GM19238 (cell line): ENCODE data around the gene SPG21.
"Not testable (repeated sequence)": the region's sequence is repeated elsewhere in the genome, so short reads cannot be mapped to it uniquely, and the experiment has no call there.

Experiments
- DNase-seq: peaks from one replicate; pipeline ENCODE4 v3.0.0; 2011; ENCODE audit warnings: low spot score; ENCODE audit not compliant: insufficient read length

SPG21 gene, protein sequence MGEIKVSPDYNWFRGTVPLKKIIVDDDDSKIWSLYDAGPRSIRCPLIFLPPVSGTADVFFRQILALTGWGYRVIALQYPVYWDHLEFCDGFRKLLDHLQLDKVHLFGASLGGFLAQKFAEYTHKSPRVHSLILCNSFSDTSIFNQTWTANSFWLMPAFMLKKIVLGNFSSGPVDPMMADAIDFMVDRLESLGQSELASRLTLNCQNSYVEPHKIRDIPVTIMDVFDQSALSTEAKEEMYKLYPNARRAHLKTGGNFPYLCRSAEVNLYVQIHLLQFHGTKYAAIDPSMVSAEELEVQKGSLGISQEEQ

DNA sequence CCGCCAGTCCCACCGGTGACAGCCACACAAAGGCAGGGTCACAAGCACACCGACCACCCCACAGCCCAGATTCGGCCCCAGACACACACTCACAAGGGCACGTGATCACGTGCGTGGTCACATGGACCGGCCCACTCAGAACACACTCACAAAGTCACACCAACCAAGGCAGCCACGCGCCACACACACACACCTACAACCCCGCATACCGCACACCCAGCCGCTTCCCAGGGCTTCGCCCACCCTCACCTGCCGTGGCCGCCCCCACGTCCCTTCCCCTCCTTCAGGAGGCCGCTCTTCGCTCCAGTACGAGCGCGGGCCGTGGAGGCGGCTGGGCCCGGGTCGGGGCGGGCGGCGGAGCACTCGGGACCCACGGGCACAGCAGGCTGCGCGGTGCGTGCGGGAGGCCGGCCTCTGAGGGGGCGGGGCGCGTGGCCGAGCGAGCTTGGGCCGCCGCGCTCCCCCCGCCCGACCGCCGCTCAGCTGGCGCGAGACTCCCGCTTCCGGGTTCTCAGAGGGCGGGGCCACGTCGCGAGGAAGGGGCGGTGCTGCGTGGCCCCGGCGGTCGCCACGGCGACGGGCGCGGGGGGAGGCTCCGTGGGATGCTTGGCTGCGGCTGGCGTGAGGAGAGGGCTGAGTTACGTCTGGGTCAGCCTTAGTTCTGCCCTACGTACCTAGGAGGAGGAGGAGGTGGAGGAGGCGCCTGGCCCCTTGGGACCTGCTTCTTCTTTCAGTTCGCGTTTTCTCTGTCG lies at the start of gene SPG21:
TSS of gene SPG21 (minus strand) at position 499 of the 752 bp plus-strand sequence. CDS start 6,345 bp downstream, outside the sequence.
- DNase-seq = peak; percentile 88

DNA sequence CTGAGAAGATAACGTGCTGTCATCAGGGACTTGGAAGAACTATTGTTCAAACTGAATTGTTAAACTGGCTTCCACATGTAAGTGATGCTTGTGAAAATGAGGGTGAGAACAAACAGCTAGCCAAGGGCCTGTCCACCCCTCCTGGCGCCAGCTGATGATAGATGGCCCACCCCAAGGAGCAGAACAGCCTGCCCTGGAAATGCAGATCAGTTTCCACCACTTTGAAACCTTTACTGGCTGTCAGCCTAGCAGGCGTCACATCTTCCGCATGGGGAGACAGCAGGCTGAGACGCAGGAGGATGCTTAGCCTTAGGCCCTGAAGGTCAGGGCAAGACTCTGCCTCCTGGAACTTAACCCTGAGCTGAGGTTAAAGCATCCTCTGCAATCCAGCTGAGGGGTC lies 49.1 kb upstream of the SPG21 start:
- no peak for DNase-seq

DNA sequence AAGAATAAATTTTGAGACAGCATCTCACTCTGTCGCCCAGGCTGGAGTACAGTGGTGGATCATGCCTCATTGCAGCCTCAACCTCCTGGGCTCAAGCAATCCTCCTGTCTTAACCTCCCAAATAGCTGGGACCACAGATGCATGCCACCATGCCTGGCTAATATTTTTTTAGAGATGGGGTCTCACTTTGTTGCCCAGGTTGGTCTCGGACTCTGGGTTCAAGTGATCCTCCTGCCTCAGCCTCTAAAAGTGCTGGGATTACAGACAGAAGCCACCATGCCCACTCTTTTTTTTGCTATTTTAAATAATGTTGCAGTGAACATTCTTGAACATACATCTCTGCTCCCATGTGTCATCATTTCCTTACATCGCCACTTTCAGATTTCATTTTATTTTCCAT lies 48.7 kb upstream of the SPG21 start:
- no peak for DNase-seq

DNA sequence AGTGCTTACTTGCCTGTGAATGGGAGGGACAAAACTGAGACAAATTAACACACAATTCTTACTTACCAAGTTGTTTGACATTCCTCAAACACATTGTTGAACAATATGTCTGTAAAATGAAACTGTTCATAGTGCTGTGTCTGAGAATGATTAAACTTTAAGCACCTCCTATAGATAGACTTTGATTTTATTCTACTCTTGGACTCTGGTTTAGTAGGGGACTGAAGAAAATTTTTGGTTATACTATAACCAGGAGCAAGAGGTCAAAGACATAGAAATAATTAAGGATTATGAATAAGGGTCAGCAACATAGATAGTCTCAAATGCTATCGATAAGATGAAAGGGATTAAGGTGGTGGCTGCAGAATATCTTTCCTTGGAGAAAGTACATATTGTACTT lies 47.6 kb upstream of the SPG21 start:
- DNase-seq = no peak

DNA sequence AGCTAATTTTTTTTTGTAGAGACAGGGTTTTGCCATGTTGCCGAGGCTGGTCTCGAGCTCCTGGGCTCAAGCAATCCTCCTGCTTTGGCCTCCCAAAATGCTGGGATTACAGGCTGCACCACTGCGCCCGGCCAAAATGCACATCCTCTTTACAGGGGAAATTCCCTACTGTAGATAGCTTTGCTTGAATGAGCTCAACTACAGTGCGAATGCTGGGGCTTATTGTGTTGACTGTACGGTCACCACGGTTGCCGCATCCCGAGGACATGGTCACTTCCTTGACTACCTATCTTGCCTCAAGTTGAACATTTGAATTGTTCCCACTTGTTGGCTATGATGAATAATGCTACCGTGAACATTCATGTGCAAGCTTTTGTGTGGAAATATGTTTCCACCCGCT lies 45.0 kb upstream of the SPG21 start:
- DNase-seq = no peak

DNA sequence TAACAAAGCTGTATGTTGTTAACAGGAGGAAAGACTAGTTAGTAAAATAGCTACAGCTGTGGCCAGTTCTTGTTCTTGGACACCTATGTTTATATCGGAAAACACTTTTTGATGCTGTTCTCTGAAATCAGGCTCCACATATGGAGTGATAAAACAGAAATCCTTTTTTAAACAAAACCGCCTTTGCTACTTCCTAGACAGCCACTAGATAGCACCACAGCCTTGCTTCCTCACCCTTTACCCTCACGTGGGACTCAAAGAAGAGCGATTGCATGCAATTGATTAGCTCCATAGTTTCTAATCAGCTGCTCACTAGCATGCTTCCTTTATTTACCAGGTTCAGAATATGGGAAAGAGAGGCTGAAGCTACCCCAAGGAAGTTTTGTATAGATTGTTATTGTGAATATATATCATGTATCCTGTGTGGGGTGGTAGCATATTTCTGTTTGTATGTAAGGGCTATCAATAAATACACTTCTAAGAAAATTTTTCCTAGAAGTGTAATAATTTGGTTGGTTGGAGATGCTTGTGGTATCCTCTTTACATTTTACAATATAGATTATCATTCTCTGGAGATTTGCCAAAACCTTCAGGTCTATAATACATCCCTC lies 44.0 kb upstream of the SPG21 start:
- no peak for DNase-seq

DNA sequence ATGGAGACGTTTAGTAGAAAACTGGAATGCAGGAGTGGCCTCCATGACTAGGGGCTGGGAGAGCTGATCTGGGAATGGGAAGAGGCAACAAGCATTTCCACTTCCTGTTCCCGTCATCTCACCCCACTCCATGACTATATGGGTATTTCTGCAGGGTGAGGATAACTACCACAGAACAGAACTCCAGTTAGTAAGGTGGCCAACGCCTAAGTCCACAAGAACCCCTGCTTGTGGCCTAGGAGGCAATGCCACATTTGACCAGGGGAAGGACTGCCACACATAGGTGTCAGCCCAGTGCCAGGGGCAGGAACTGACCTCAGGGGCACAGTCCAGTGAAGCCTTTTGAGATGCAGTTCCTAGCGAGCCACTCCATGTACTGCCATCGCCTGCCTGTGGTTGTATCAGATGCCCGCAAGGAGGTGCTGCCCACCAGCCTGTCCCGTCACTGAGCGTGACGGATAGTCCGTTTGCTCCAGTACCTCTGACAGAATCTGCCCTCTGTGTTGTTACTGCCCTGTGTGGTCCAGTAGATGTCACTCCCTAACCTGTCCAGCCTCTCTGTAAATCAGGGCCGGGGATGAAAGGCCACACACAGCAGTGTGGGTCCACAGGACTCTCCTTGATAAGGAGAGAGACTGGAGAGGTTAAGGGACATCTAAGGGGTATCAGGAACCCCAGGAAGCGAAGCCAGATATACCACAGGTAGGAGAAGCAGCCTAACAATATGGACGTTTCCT lies 43.3 kb upstream of the SPG21 start:
- no peak for DNase-seq

DNA sequence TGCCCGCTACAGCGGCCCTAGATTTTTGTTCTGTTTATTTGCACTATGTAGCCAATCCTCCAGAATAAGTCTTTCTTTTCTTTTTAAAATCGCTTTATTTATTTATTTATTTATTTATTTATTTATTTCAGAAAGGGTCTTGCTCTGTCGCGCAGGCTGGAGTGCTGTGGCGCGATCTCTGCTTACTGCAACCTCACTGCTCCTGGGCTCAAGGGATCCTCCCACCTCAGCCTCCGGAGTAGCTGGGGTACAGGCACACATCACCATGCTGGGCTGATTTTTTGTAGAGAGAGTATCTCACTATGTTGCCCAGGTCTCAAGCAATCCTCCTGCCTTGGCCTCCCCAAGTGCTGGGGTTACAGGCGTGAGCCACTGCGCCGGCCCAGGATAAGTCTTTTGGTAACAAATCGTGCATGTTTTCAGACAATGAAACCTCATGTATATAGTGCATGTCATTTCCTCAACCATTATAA lies 40.1 kb upstream of the SPG21 start:
- DNase-seq = no peak

DNA sequence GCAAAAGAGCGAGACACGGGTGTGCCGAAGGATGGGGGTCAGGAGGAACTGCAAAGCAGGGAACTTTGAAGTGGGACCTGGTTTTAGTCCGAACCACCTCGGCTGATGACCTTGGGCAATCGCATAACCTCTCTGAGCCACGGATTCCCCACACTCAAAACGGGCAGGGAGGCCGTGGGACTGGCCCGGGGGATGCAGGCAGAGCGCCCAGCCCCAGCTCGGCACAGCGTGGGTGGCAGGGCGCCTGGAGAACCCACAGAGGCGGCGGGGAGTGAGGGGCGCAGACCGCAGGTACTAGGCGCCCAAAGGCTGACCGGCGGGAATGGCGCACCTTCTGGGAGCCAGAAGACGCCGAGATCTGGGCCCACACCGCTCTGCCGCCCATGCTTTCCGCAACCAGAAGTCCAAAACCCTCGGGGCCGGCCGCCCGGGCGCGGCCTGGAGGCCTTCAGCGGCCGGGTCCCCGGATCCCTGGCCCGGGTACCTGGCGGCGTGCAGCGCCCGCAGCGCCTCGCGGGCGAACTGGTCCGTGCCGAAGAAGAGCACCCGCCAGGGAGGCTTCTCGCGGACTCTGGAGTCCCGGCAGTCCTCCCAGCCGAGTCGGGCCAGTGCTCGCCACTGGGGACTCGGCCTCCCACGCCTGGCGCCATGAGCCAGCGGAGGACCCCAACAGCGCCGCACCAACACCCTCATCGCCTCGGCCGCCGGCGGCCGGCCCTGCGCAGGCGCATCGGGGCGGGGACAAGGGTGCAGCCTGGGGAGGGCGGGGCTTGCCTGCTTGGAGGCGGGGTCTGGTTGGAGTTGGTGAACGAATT lies 39.4 kb upstream of the SPG21 start, which contains the start of gene MTFMT:
TSS of gene MTFMT (minus strand) at position 719 of the 815 bp plus-strand sequence. CDS start at position 693, 26 bp downstream.
- DNase-seq = peak; percentile 97

DNA sequence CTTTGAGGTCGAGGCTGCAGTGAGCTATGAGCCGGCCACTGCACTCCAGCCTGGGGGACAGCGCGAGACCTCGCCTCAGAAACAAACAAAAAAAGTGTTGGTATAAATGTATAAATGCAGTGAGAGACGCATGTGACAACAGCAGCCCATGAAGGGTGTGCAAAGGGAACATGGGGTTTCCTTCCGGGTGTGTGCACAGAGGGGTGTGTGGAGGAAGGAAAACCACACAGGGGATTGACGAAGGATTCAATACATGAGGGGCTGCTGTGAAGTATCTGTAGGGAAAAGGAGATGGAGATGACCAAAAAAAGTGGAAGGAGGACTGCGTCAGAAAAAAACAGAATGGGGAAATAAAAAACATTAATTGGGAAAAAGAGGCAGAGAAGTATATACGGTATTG lies 38.6 kb upstream of the SPG21 start:
- no peak for DNase-seq

DNA sequence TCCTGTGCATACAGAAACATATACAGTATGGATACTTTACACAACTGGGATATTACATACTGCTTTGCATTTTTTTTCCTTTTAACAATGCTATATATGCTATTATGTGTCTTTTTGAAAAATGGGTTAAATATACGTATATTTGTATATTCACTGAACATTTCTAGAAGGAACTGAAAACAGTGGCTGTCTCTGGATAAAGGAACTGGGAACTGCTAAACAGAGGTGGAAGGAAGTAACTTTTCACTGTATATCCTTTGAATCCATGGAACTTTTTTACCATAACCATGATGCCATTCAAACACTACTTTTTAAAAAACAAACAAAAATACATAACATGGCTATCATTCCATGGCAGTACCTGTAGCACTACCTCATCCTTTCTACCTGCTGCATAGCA lies 37.9 kb upstream of the SPG21 start:
- DNase-seq = no peak

DNA sequence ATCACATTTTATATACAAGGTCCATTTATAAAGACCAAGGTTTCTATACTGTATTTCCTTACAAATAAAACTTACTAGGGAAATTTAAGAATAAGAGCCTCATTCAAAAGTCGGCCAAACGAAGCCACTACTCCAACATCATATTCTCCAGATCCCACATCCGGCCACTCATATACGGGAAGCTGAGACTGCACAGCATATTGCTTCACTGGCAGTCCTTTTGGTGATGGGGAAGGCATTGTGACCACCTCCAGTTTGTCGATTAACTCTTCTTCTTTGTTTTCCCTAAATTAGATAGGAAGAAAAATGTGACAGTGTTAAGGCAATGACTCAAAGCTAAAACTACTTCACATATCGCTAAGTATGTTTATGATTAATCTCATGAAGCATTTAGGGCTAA lies 37.0 kb upstream of the SPG21 start:
- no peak for DNase-seq

DNA sequence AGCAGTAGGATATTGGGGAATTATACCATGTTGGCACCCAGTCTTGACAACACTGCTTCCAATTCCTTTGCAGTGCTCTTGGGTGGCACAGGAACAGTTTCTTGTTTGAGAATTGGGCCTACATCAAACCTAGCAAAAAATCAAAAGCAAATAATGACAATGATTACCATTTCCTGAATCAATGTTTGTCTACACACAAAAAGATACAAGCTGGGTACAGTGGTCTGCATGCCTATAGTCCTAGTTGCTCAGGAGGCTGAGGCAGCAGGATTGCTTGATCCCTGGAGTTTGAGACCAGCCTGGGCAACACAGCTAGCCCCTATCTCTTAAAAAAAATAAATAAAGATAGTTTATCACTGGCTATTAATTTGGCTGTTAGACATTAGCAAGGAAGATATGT lies 31.8 kb upstream of the SPG21 start:
- DNase-seq = no peak

DNA sequence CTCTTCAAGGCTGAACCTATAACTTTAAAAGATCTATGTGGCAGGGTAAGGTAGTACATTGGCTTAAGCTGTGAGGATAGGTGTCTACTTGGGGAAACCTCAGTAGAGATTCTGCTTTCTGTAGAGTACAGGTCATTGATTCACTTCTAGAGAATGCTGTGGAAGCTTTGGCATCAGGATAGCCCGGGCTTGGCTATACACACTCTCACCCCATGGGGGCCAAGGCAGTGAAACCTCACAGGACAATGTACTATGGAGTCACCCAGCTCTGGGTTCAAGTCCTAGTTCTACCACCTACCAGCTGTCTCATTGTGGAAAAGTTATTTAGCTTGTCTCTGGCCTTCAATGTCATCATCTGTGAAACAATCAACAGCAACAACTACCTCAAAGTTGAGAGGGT lies 30.7 kb upstream of the SPG21 start:
- no peak for DNase-seq

DNA sequence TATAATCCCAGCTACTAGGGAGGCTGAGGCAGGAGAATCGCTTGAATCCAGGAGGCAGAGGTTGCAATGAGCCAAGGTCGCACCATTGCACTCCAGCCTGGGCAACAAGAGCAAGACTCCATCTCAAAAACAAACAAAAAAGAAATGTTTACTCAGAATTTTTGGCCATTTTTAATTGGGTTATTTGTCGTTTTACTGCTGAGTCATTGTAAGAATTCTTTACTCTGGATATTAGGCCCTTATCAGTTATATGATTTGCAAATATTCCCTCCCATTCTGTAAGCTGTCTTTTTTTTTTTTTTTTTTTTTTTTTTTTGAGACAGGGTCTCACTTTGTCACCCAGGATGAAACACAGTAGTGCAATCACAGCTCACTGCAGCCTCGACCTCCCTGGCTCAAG lies 21.5 kb upstream of the SPG21 start:
- not testable (repeated sequence) for DNase-seq

DNA sequence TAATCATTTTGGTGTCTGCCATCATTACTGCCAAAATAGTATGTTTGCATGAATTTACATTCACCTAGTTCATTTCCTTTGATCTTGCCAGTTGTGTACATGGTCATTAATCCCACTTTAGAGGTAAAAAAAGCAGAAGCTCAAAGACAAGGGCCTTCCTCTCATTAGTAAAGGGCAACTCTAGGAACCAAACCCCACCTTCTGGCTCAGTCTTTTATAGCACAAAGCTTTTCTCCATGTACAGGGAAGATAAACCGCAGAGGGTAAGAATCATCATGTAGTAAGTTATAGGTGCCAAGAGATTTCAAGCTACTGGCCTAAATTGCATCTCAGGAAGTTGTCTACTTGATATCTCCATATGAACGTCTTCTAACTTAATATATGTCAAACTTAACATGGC lies 19.3 kb upstream of the SPG21 start:
- DNase-seq = no peak

DNA sequence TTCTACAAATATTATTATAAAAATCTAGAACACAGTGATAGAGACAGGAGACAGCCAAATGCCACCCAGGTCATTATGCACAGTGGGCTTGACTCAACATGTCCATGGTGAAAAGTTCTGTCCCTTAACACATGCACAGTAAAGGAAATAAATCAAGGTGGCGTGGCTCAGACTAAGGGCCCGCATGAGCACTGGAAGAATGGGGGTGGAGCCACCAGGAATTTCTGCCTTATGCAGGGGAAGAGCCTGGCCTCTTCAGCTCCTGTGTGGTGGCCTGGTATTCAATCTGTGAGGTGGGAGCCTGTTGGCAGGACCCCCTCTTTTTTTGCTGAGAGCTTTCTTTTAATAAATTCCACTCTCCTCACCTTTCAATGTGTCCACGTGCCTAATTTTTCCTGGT lies 17.2 kb upstream of the SPG21 start:
- DNase-seq = no peak

DNA sequence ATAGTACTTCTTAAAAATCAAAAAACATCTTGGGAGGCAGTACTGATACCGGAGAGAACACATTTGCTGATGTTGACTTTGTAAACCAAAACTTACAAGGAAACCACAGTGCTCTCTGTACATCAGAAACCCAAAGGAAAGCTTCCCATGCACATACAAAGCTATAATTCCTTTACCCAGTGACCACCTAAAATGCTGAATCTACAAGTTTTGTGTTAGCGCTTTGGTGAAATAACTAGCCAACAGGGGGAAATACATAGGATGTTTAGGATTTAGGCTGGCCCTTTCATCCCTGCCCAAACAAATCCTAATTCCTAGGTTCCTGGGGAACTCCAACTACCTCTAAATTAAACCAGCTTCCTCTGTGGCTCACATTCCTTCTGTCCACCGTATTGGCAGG lies 15.3 kb upstream of the SPG21 start:
- DNase-seq = no peak

DNA sequence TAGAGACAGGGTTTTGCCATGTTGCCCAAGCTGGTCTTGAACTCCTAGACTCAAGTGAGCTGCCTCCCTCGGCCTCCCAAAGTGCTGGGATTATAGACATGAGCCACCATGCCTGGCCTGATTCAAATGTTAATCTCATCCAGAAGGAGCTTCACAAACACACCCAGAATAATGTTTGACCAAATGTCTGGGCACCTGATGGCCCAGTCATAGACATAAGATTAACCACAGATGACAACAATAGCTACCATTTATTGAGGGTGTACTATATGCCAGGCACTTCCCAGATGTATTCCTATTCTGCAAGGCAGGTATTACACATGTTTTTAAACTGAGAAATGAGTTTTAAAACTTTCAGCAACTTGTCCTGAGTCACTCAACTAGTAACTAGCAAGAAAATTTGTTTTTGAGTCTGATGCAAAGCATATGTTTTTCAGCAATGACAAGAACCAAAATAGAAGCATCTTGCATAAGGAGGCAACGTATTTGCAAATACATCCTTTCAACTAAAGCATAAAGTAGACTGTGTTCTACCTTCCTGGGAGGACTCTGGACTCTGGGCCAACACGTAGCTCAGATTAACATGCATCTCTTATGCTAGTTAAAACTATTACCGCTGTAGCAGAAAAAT lies 8.1 kb upstream of the SPG21 start:
- no peak for DNase-seq

DNA sequence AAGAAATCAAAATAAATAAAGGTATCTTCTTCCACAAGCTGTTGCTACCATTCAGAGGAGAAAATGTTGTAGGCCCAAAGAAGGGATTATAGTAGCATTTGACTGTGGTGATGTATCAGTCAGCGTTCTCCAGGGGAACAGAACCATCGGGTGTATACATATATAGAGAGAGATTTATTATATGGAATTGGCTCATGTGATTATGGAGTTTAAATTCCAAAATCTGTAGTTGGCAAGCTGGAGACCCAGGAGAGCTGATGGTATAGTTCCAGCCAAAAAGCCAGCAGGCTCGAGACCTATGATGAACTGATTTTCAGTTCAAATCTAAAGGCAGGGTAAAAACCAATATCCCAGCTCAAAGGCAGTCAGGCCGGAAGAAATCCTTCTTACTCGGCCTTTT lies 7.4 kb upstream of the SPG21 start:
- no peak for DNase-seq
